Aorta (tissue), 5 donors: Measurements from ENCODE around the gene TREX2. TPM values are rescaled to one million over a fixed set of nuclear protein-coding genes. Genes with fewer than 3 reads are reported as not detected.

Experiments used
- ATAC-seq: fragments of 200-7000 bp; cut with Tn5 transposase; one replicate; pipeline ENCODE4 v1.9.1; 2022; ENCODE audit warnings: moderate library complexity; ENCODE audit not compliant: low FRiP score
- DNase-seq, 2 donors: peaks; one replicate each; pipeline ENCODE4 v3.0.0-alpha.2; 2020
- H3K27ac ChIP-seq, 2 donors: one replicate each; pipeline ENCODE4 v1.5.1; 2013; ENCODE audit warnings: low read length in 2 of 2, mild to moderate bottlenecking in 2 of 2, moderate library complexity in 2 of 2, control low read depth in 1 of 2, inconsistent platforms in 1 of 2, low read depth in 1 of 2
- H3K27me3 ChIP-seq, 2 donors: one replicate each; pipeline ENCODE4 v1.6.1; 2013; ENCODE audit warnings: control low read depth in 1 of 2, low read length in 1 of 2, mild to moderate bottlenecking in 1 of 2, moderate library complexity in 1 of 2; ENCODE audit not compliant: insufficient read depth in 2 of 2, control insufficient read depth in 1 of 2
- H3K36me3 ChIP-seq, 2 donors: one replicate each; pipeline ENCODE4 v1.6.1; 2013; ENCODE audit warnings: control low read depth in 1 of 2, low read length in 1 of 2, mild to moderate bottlenecking in 1 of 2; ENCODE audit not compliant: insufficient read depth in 2 of 2, control insufficient read depth in 1 of 2
- H3K4me1 ChIP-seq, 2 donors: one replicate each; pipeline ENCODE4 v1.6.1; 2013; ENCODE audit warnings: low read length in 2 of 2, control low read depth in 1 of 2, mild to moderate bottlenecking in 1 of 2, moderate library complexity in 1 of 2; ENCODE audit not compliant: insufficient read depth in 2 of 2, control insufficient read depth in 1 of 2
- H3K4me3 ChIP-seq, 2 donors: one replicate each; pipeline ENCODE4 v1.5.1; 2013; ENCODE audit warnings: low read length in 2 of 2, control low read depth in 1 of 2, mild to moderate bottlenecking in 1 of 2
- H3K9me3 ChIP-seq: one replicate; pipeline ENCODE4 v1.6.1; 2013; ENCODE audit warnings: mild to moderate bottlenecking, low read length; ENCODE audit not compliant: control insufficient read depth
- WGBS, 2 donors: extraction: QIAGEN DNeasy Blood & Tissue Kit; methylation state at CpG; one replicate each; pipeline ENCODE4 v1.1.7; 2013; 5-methylcytosine and 5-hydroxymethylcytosine counted together
- intact Hi-C, 2 donors: fragments of 100-400 bp; cut with DNase I; formaldehyde crosslinking; loops; one replicate each; pipeline versions ENCODE4 v1.14.2 to v1.15.0; 2022
- polyA plus RNA-seq, 2 donors: library from polyadenylated mRNA; stranded (reverse); fragments of 200-250 nt; gene quantifications; one replicate each; pipeline ENCODE4 v1.2.3, GENCODE V29; 2013
- total RNA-seq, 2 donors: library from RNA; stranded (reverse); fragmentation: NEBNext Ultra II Directional; extraction: Animal tissue kit (Norgen Biotek cat#: 25700); gene quantifications; one replicate each; pipeline ENCODE4 v1.2.1, GENCODE V29; 2021
- donor health status: healthy with polysubstance abuse.
- donor health status: Bipolar disorder and iron deficiency.
- donor health status: DM: no; HTN: no; CAD: no.
- donor health status: DM: no; HTN: no; CAD: no.
- donor health status: DM: yes; HTN: yes; CAD: no.

Gene TREX2
- total and polyA plus RNA-seq, 4 donors = 1.4 to 39.1 (median 4.5) TPM; not detected in 1

GRCh38 chrX:153421856-153422255, 24.0 kb downstream of the TREX2 start:
- DNase-seq (no peak), ATAC-seq (no peak)
- Histone ChIP-seq H3K4me3 (no peak overlapping the region), H3K4me1 (no peaks in the 10 kb centered on the region), H3K9me3 (no peaks in the 10 kb centered on the region), H3K36me3 (no peaks in the 10 kb centered on the region), H3K27me3 (no peaks in the 10 kb centered on the region), H3K27ac (no peak overlapping the region)
- intact Hi-C loops = no loop called here
- 90 to 94% methylated on average over 18 of the region's 18 CpGs for WGBS, 2 donors

GRCh38 chrX:153420851-153421599, 24.8 kb downstream of the TREX2 start:
- H3K27ac ChIP-seq = no peak overlapping the region
- intact Hi-C loops = no loop called here
- 95 to 96% methylated on average over 77 to 91 of the region's 91 CpGs for WGBS, 2 donors
- no peaks in the 10 kb centered on the region for H3K27me3 ChIP-seq
- DNase-seq (no peak), ATAC-seq (no peak)
- H3K4me3 ChIP-seq = no peak overlapping the region
- H3K4me1 ChIP-seq = no peaks in the 10 kb centered on the region
- no peaks in the 10 kb centered on the region for H3K9me3 ChIP-seq
- no peaks in the 10 kb centered on the region for H3K36me3 ChIP-seq

- no peaks in the 10 kb centered on the region for H3K36me3 ChIP-seq
- intact Hi-C loops = no loop called here
- WGBS, 2 donors = 87 to 95% methylated on average over 8 of the region's 8 CpGs
- H3K9me3 ChIP-seq = no peaks in the 10 kb centered on the region
- no peaks in the 10 kb centered on the region for H3K27me3 ChIP-seq
- no peaks in the 10 kb centered on the region for H3K4me1 ChIP-seq
- H3K27ac ChIP-seq = no peak overlapping the region
- DNase-seq (no peak), ATAC-seq (no peak)
- no peak overlapping the region for H3K4me3 ChIP-seq
Observed at GRCh38 chrX:153417637-153418036, 28.2 kb downstream of the TREX2 start.

GRCh38 chrX:153416781-153417450, 28.9 kb downstream of the TREX2 start:
- H3K27me3 ChIP-seq = no peaks in the 10 kb centered on the region
- H3K36me3 ChIP-seq = no peaks in the 10 kb centered on the region
- H3K27ac ChIP-seq = no peak overlapping the region
- H3K4me1 ChIP-seq = peaks cover 0 to under 1% of the 10 kb centered on the region in 2 donors
- 72 to 79% methylated on average over 12 of the region's 12 CpGs for WGBS, 2 donors
- intact Hi-C loops = no loop called here
- H3K4me3 ChIP-seq = no peak overlapping the region
- DNase-seq (peak in 1 of 2 donors; percentile 16), ATAC-seq (no peak)
- no peaks in the 10 kb centered on the region for H3K9me3 ChIP-seq

GRCh38 chrX:153414856-153415510, 30.9 kb downstream of the TREX2 start:
- intact Hi-C loops = no loop called here
- Histone ChIP-seq H3K9me3 (no peaks in the 10 kb centered on the region), H3K27me3 (no peaks in the 10 kb centered on the region), H3K36me3 (no peaks in the 10 kb centered on the region), H3K4me3 (no peak overlapping the region), H3K27ac (no peak overlapping the region), H3K4me1 (peaks cover 0 to 3% of the 10 kb centered on the region in 2 donors)
- ATAC-seq (no peak), DNase-seq (peak in 1 of 2 donors; percentile 63)
- WGBS, 2 donors = 85 to 95% methylated on average over 9 of the region's 9 CpGs

- no peak overlapping the region for H3K4me3 ChIP-seq
- WGBS, 2 donors = 88 to 89% methylated on average over 11 of the region's 11 CpGs
- peaks cover 0 to 3% of the 10 kb centered on the region in 2 donors for H3K4me1 ChIP-seq
- H3K27me3 ChIP-seq = no peaks in the 10 kb centered on the region
- H3K9me3 ChIP-seq = no peaks in the 10 kb centered on the region
- no peaks in the 10 kb centered on the region for H3K36me3 ChIP-seq
- H3K27ac ChIP-seq = no peak overlapping the region
- ATAC-seq = no peak
- intact Hi-C loops = no loop called here
- peak in 1 of 2 donors; percentile 68 for DNase-seq
Observed at GRCh38 chrX:153413731-153414130, 32.1 kb downstream of the TREX2 start.

DNA sequence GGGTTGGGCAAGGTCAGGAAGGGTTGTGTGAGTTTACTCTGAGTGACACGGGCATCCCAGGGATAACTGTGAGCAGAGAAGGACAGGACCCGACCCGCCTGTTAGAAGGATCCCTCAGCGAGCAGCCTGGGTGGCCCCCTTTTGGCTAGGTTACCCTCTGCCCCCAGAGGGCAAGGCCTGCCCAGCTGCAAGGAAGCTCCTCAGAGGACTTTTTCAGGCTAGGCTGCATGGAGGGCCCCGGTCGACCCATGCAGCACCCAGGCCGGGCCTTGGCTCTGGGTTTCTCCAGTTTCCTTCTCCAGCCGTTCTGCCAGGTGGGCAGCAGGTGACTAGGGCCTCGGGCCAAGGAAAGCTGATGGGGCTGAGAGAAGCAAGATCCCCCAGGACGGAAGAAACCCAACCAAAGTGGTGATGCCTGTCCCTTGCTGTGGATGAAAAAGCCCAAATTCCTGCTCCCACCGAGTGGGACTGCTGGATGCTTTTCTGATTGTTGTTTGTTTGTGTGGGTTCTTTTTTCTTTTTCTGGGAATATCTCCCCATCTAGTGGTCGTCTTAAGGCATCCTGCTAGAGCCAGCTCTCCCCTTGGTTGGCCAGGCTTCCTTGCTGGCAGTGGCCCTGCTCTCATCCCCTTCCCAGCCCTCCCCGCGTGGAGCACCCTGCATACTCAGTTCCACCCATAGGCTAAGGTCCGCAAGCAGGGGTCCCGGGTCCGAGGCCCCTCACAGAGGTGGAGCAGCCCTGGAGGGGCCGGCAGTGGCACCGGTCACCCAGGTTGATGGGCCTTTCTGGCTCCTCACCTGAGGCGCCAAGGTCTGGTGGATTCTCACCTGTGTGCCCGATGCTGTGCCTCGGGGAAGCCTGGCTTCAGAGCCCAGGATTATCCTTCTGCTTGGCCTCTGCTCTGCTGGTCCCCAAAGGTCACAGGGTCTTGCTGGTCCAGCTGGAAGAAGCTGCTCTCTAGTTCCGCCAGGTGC, 32.8 kb downstream of the TREX2 start:
- peaks cover 0 to 3% of the 10 kb centered on the region in 2 donors for H3K4me1 ChIP-seq
- ATAC-seq = no peak
- no peaks in the 10 kb centered on the region for H3K36me3 ChIP-seq
- no peak overlapping the region for H3K4me3 ChIP-seq
- H3K27ac ChIP-seq = no peak overlapping the region
- H3K9me3 ChIP-seq = no peaks in the 10 kb centered on the region
- intact Hi-C loops = no loop called here
- WGBS, 2 donors = 87% methylated on average over 21 to 23 of the region's 23 CpGs
- DNase-seq = peak in 1 of 2 donors; percentile 51
- H3K27me3 ChIP-seq = no peaks in the 10 kb centered on the region

DNA sequence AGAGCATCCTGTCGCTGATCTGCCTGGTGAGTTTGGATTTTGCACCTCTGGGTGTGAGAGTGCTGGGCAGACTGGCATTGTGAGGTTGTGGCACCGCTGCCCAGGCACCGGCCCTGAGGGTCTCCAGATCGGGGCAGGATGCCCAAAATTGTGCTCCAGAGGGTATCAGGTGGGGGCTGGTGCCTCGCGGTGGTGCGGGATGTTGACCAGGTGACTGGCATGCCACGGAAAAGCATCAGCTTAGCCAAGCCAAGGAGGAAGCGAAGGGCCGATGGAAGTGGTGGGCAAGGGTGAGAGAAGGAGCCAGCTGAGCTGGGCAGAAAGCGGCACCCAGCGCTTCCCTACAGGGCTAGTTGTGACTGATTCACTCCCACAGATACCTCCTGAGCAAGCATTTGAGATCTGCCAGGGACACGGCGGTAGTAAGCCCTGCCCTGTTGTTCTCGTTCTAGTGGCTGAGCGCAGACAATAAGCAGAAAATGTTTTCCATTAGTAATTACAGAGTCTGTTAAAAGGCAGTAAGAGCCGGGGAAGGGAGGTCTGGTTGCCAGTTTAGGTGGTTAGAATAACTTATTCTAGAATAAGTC, 33.8 kb downstream of the TREX2 start:
- no peaks in the 10 kb centered on the region for H3K9me3 ChIP-seq
- WGBS, 2 donors = 47 to 65% methylated on average over 17 of the region's 17 CpGs
- DNase-seq = peak in 1 of 2 donors; percentile 72
- H3K4me3 ChIP-seq = no peak overlapping the region
- no peaks in the 10 kb centered on the region for H3K36me3 ChIP-seq
- peaks cover 0 to 3% of the 10 kb centered on the region in 2 donors for H3K4me1 ChIP-seq
- intact Hi-C loops = no loop called here
- no peak overlapping the region for H3K27ac ChIP-seq
- H3K27me3 ChIP-seq = no peaks in the 10 kb centered on the region
- ATAC-seq = no peak
